H9 (cell line): ENCODE measurements around the gene TNNT2. TPM values are rescaled to one million over a fixed set of nuclear protein-coding genes. Genes with fewer than 3 reads are reported as not detected.

Experiments
- DNase-seq: peaks from one replicate; pipeline ENCODE4 v3.0.0-alpha.2; 2017
- H2AFZ ChIP-seq: one replicate; pipeline ENCODE4 v1.6.1; 2013; ENCODE audit warnings: mild to moderate bottlenecking, low read length, control low read depth, moderate library complexity
- H2AK5ac ChIP-seq: 2 replicates; pipeline ENCODE4 v1.6.1; 2013; ENCODE audit warnings: low read length, control low read depth, mixed read lengths; ENCODE audit not compliant: insufficient read length
- H2BK120ac ChIP-seq: one replicate; pipeline ENCODE4 v1.6.1; 2013; ENCODE audit warnings: low read depth, mild to moderate bottlenecking, low read length, control low read depth, inconsistent platforms; ENCODE audit not compliant: poor library complexity, severe bottlenecking
- H2BK12ac ChIP-seq: 2 replicates; pipeline ENCODE4 v1.6.1; 2013; ENCODE audit warnings: low read length, control low read depth, mixed read lengths, low read depth; ENCODE audit not compliant: insufficient read length
- H2BK15ac ChIP-seq: 2 replicates; pipeline ENCODE4 v1.6.1; 2013; ENCODE audit warnings: low read depth, low read length, control low read depth
- H2BK20ac ChIP-seq: one replicate; pipeline ENCODE4 v1.6.1; 2013; ENCODE audit warnings: low read depth, mild to moderate bottlenecking, low read length, control low read depth, inconsistent platforms; ENCODE audit not compliant: poor library complexity, severe bottlenecking
- H2BK5ac ChIP-seq: 2 replicates; pipeline ENCODE4 v1.6.1; 2013; ENCODE audit warnings: low read length, control low read depth, mixed read lengths; ENCODE audit not compliant: insufficient read length
- H3K14ac ChIP-seq: 2 replicates; pipeline ENCODE4 v1.6.1; 2013; ENCODE audit warnings: low read length, control low read depth; ENCODE audit not compliant: insufficient read depth
- H3K18ac ChIP-seq: 2 replicates; pipeline ENCODE4 v1.6.1; 2013; ENCODE audit warnings: low read depth, mild to moderate bottlenecking, mixed read lengths, low read length, control low read depth; ENCODE audit not compliant: insufficient read length
- H3K23ac ChIP-seq: 2 replicates; pipeline ENCODE4 v1.6.1; 2013; ENCODE audit warnings: low read length, control low read depth, mixed read lengths, low read depth; ENCODE audit not compliant: insufficient read length
- H3K23me2 ChIP-seq: 2 replicates; pipeline ENCODE4 v1.6.1; 2013; ENCODE audit warnings: low read depth, mild to moderate bottlenecking, mixed read lengths, low read length, control low read depth; ENCODE audit not compliant: insufficient read length, poor library complexity, severe bottlenecking
- H3K27ac ChIP-seq: 2 replicates; pipeline ENCODE4 v1.5.1; 2013; ENCODE audit warnings: low read length, control low read depth, mixed read lengths, low read depth; ENCODE audit not compliant: insufficient read length
- H3K27me3 ChIP-seq: 2 replicates; pipeline ENCODE4 v1.6.1; 2013; ENCODE audit warnings: low read length, control low read depth, inconsistent platforms; ENCODE audit not compliant: insufficient read depth
- H3K4ac ChIP-seq: 2 replicates; pipeline ENCODE4 v1.6.1; 2013; ENCODE audit warnings: low read depth, mild to moderate bottlenecking, control low read depth, inconsistent platforms, low read length, moderate library complexity
- H3K4me1 ChIP-seq: 2 replicates; pipeline ENCODE4 v1.6.1; 2013; ENCODE audit warnings: low read length, control low read depth, inconsistent platforms; ENCODE audit not compliant: insufficient read depth
- H3K4me2 ChIP-seq: 2 replicates; pipeline ENCODE4 v1.6.1; 2013; ENCODE audit warnings: low read length, control low read depth, mixed read lengths; ENCODE audit not compliant: insufficient read length, insufficient read depth
- H3K56ac ChIP-seq: 2 replicates; pipeline ENCODE4 v1.6.1; 2013; ENCODE audit warnings: low read depth, mild to moderate bottlenecking, mixed read lengths, low read length, control low read depth; ENCODE audit not compliant: insufficient read length
- H3K79me1 ChIP-seq: 2 replicates; pipeline ENCODE4 v1.6.1; 2013; ENCODE audit warnings: low read depth, mild to moderate bottlenecking, moderate library complexity, low read length, control low read depth, inconsistent platforms; ENCODE audit not compliant: insufficient read depth, poor library complexity, severe bottlenecking
- H3K79me2 ChIP-seq: 2 replicates; pipeline ENCODE4 v1.6.1; 2013; ENCODE audit warnings: low read length, control low read depth, inconsistent platforms; ENCODE audit not compliant: insufficient read depth
- H3K9ac ChIP-seq: 2 replicates; pipeline ENCODE4 v1.6.1; 2013; ENCODE audit warnings: low read length, control low read depth, mixed read lengths; ENCODE audit not compliant: insufficient read length; ENCODE audit errors: extremely low read depth
- H3K9me3 ChIP-seq: one replicate; pipeline ENCODE4 v1.6.1; 2013; ENCODE audit warnings: low read depth, low read length, inconsistent platforms; ENCODE audit not compliant: control insufficient read depth
- H3T11ph ChIP-seq: one replicate; pipeline ENCODE4 v1.6.1; 2013; ENCODE audit warnings: mild to moderate bottlenecking, low read length, control low read depth, inconsistent platforms
- H4K20me1 ChIP-seq: one replicate; pipeline ENCODE4 v1.6.1; 2013; ENCODE audit not compliant: control insufficient read depth, insufficient read length, insufficient read depth
- H4K5ac ChIP-seq: 2 replicates; pipeline ENCODE4 v1.6.1; 2013; ENCODE audit warnings: low read depth, mild to moderate bottlenecking, mixed read lengths, low read length, control low read depth; ENCODE audit not compliant: insufficient read length
- H4K8ac ChIP-seq: replicated peaks from 2 replicates; pipeline ENCODE4 v1.6.1; 2013; ENCODE audit warnings: low read length, control low read depth, mixed read lengths, low read depth; ENCODE audit not compliant: insufficient read length
- H4K91ac ChIP-seq: 2 replicates; pipeline ENCODE4 v1.6.1; 2013; ENCODE audit warnings: low read depth, mild to moderate bottlenecking, moderate library complexity, mixed read lengths, low read length, control low read depth; ENCODE audit not compliant: insufficient read length
- H3K27ac Mint-ChIP-seq, 3 experiments: 2 replicates in 2 of 3; 3 replicates in 1 of 3; pipeline ENCODE4 v1.8.0; 2020 to 2021; ENCODE audit warnings: mixed read lengths in 3 of 3, mild to moderate bottlenecking in 1 of 3, moderate library complexity in 1 of 3
- H3K27me3 Mint-ChIP-seq: 2 replicates; pipeline ENCODE4 v1.8.0; 2021; ENCODE audit warnings: low read depth, mild to moderate bottlenecking, moderate library complexity, mixed read lengths
- H3K36me3 Mint-ChIP-seq, 3 experiments: 2 replicates in 2 of 3; 3 replicates in 1 of 3; pipeline ENCODE4 v1.8.0; 2020 to 2021; ENCODE audit warnings: low read depth in 3 of 3, mixed read lengths in 3 of 3; ENCODE audit not compliant: insufficient read depth in 1 of 3
- H3K4me1 Mint-ChIP-seq, 2 experiments: 2 replicates each; pipeline ENCODE4 v1.8.0; 2020; ENCODE audit warnings: mixed read lengths in 2 of 2
- H3K4me3 Mint-ChIP-seq, 2 experiments: 2 replicates in 1 of 2; 3 replicates in 1 of 2; pipeline ENCODE4 v1.8.0; 2020 to 2021; ENCODE audit warnings: mild to moderate bottlenecking in 2 of 2, mixed read lengths in 2 of 2, moderate library complexity in 1 of 2
- H3K9me3 Mint-ChIP-seq, 2 experiments: 2 replicates in 1 of 2; 3 replicates in 1 of 2; pipeline ENCODE4 v1.8.0; 2020; ENCODE audit warnings: mild to moderate bottlenecking in 2 of 2, mixed read lengths in 2 of 2, moderate library complexity in 1 of 2
- WGBS: extraction: QIAGEN DNeasy Blood & Tissue Kit; methylation state at CpG from one replicate; pipeline ENCODE4 v1.1.7; 2013; ENCODE audit warnings: missing lambda C conversion rate, low lambda C conversion rate, mixed read lengths; ENCODE audit not compliant: insufficient read length; ENCODE audit errors: extremely low coverage; 5-methylcytosine and 5-hydroxymethylcytosine counted together
- total RNA-seq: library from RNA; stranded (reverse); gene quantifications from 2 replicates; pipeline ENCODE4 v1.2.1, GENCODE V29; 2021
- TF ChIP-seq, protein P1 (sequence below): fragments of 200-600 bp; sonication (generic); conservative IDR thresholded peaks from 3 replicates; pipeline ENCODE4 v1.8.0; 2021; ENCODE audit warnings: antibody characterized with exemption, mild to moderate bottlenecking

TNNT2 gene
- total RNA-seq, 1 experiment from 2014 or later, result 8.6 TPM

- H2BK12ac ChIP-seq, result no peak overlapping the region
- no peaks in the 10 kb centered on the region for H3K23me2 ChIP-seq
- no peak overlapping the region for H2BK20ac ChIP-seq
- H4K91ac ChIP-seq, result no peak overlapping the region
- H4K20me1 ChIP-seq, result no peaks in the 10 kb centered on the region
- H4K5ac ChIP-seq, result no peak overlapping the region
- DNase-seq, result no peak
- no peak overlapping the region for H3K18ac ChIP-seq
- no peaks in the 10 kb centered on the region for H3K27me3 ChIP-seq
- H3K4me3 Mint-ChIP-seq, result no peak overlapping the region
- H3K4ac ChIP-seq, result no peak overlapping the region
- H2BK5ac ChIP-seq, result no peak overlapping the region
- H3K4me1 Mint-ChIP-seq, result peaks cover 16 to 28% of the 10 kb centered on the region in 2 experiments
- H3T11ph ChIP-seq, result no peak overlapping the region
- H3K9me3 Mint-ChIP-seq, result no peaks in the 10 kb centered on the region
- H3K9me3 ChIP-seq, result no peaks in the 10 kb centered on the region
- H2AFZ ChIP-seq, result no peak overlapping the region
- H2AK5ac ChIP-seq, result no peak overlapping the region
- H3K56ac ChIP-seq, result no peak overlapping the region
- H3K4me2 ChIP-seq, result no peak overlapping the region
- H3K4me1 ChIP-seq, result no peaks in the 10 kb centered on the region
- H3K9ac ChIP-seq, result no peak overlapping the region
- no peak overlapping the region for H3K27ac ChIP-seq
- H3K27me3 Mint-ChIP-seq, result no peaks in the 10 kb centered on the region; the same call in none of the 2 replicates
- H3K79me2 ChIP-seq, result no peaks in the 10 kb centered on the region
- H3K36me3 Mint-ChIP-seq, result no peaks in the 10 kb centered on the region
- no peak overlapping the region for H4K8ac ChIP-seq
- TF ChIP-seq, protein P1, sequence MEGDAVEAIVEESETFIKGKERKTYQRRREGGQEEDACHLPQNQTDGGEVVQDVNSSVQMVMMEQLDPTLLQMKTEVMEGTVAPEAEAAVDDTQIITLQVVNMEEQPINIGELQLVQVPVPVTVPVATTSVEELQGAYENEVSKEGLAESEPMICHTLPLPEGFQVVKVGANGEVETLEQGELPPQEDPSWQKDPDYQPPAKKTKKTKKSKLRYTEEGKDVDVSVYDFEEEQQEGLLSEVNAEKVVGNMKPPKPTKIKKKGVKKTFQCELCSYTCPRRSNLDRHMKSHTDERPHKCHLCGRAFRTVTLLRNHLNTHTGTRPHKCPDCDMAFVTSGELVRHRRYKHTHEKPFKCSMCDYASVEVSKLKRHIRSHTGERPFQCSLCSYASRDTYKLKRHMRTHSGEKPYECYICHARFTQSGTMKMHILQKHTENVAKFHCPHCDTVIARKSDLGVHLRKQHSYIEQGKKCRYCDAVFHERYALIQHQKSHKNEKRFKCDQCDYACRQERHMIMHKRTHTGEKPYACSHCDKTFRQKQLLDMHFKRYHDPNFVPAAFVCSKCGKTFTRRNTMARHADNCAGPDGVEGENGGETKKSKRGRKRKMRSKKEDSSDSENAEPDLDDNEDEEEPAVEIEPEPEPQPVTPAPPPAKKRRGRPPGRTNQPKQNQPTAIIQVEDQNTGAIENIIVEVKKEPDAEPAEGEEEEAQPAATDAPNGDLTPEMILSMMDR, result no peak
- WGBS, result no CpG with 5 or more reads among the region's 10 CpGs
- no peak overlapping the region for H3K14ac ChIP-seq
- no peaks in the 10 kb centered on the region for H3K79me1 ChIP-seq
- no peak overlapping the region for H3K27ac Mint-ChIP-seq
- no peak overlapping the region for H2BK120ac ChIP-seq
- H3K23ac ChIP-seq, result no peak overlapping the region
- H2BK15ac ChIP-seq, result no peak overlapping the region
Measured at GRCh38 chr1:201357636-201358348, 19.7 kb downstream of the TNNT2 start.
